Measurements from ENCODE around the gene PMEPA1.

Gene PMEPA1

GRCh38 chr20:57691699-57692098 lies 18.1 kb downstream of the PMEPA1 start:
- no peak overlapping the region for H3K9ac ChIP-seq (ENCODE audit: insufficient read length)
- H3K27ac ChIP-seq = no peak overlapping the region
- H3K9me3 ChIP-seq (ENCODE audit: low read depth, low read length) = no peaks in the 10 kb centered on the region
- no peaks in the 10 kb centered on the region for H3K36me3 ChIP-seq (ENCODE audit: insufficient read depth, low read length)
- no peak for DNase-seq (ENCODE audit: low read depth, low spot score)
- TF ChIP-seq EZH2 (IDR thresholded peaks at IDR 0.05) (no peak), POLR2AphosphoS5 (IDR thresholded peaks at IDR 0.05; ENCODE audit: borderline replicate concordance, low read depth, low read length) (no peak), FOXP2 (optimal IDR thresholded peaks at IDR 0.05; ENCODE audit: control extremely low read depth, extremely low read length, insufficient read depth) (no peak)
- H3K4me3 ChIP-seq = no peak overlapping the region

DNA sequence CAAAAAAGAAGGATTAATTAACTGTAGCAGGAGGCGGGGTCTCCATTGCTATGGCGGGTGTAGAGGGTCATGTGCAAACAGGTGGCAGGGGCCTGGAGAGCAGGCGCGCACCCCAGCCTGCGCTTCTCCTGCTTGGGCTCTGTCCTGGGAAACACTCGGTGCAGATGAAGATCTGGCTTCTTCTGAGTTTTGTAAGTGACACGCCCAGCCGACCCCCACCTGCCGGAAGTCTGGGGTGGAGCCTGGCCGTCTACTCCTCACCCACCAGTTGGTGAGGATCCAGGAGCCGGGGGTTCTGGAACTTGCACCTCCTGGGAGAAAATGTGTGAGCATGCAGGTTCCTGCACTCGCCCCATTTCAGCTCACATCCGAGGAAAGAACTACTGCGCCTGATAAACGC lies 19.3 kb downstream of the PMEPA1 start:
- TF ChIP-seq POLR2AphosphoS5 (IDR thresholded peaks at IDR 0.05; ENCODE audit: borderline replicate concordance, low read depth, low read length) = no peak
- TF ChIP-seq FOXP2 (optimal IDR thresholded peaks at IDR 0.05; ENCODE audit: control extremely low read depth, extremely low read length, insufficient read depth) = no peak
- TF ChIP-seq EZH2 (IDR thresholded peaks at IDR 0.05) = no peak
- H3K27ac ChIP-seq = no peak overlapping the region
- H3K36me3 ChIP-seq (ENCODE audit: insufficient read depth, low read length) = no peaks in the 10 kb centered on the region
- H3K4me3 ChIP-seq = no peak overlapping the region; the same call in none of the 2 replicates
- DNase-seq (ENCODE audit: low read depth, low spot score) = no peak
- H3K9ac ChIP-seq (ENCODE audit: insufficient read length) = no peak overlapping the region
- no peaks in the 10 kb centered on the region for H3K9me3 ChIP-seq (ENCODE audit: low read depth, low read length)

- no peak for DNase-seq (ENCODE audit: low read depth, low spot score)
- no peaks in the 10 kb centered on the region for H3K9me3 ChIP-seq (ENCODE audit: low read depth, low read length)
- no peak overlapping the region; the same call in 1 of the 2 replicates for H3K4me3 ChIP-seq
- no peak overlapping the region for H3K9ac ChIP-seq (ENCODE audit: insufficient read length)
- H3K27ac ChIP-seq = no peak overlapping the region
- TF ChIP-seq FOXP2 (optimal IDR thresholded peaks at IDR 0.05; ENCODE audit: control extremely low read depth, extremely low read length, insufficient read depth) (no peak), POLR2AphosphoS5 (IDR thresholded peaks at IDR 0.05; ENCODE audit: borderline replicate concordance, low read depth, low read length) (no peak), EZH2 (IDR thresholded peaks at IDR 0.05) (no peak)
- no peaks in the 10 kb centered on the region for H3K36me3 ChIP-seq (ENCODE audit: insufficient read depth, low read length)
Measured at GRCh38 chr20:57689745-57690481, 19.9 kb downstream of the PMEPA1 start.

GRCh38 chr20:57688864-57689263 lies 21.0 kb downstream of the PMEPA1 start:
- no peak overlapping the region for H3K27ac ChIP-seq
- H3K9ac ChIP-seq (ENCODE audit: insufficient read length) = no peak overlapping the region
- H3K9me3 ChIP-seq (ENCODE audit: low read depth, low read length) = no peaks in the 10 kb centered on the region
- DNase-seq (ENCODE audit: low read depth, low spot score) = no peak
- H3K4me3 ChIP-seq = no peak overlapping the region
- H3K36me3 ChIP-seq (ENCODE audit: insufficient read depth, low read length) = no peaks in the 10 kb centered on the region
- TF ChIP-seq EZH2 (IDR thresholded peaks at IDR 0.05) (no peak), POLR2AphosphoS5 (IDR thresholded peaks at IDR 0.05; ENCODE audit: borderline replicate concordance, low read depth, low read length) (no peak), FOXP2 (optimal IDR thresholded peaks at IDR 0.05; ENCODE audit: control extremely low read depth, extremely low read length, insufficient read depth) (no peak)

- Histone ChIP-seq H3K4me3 (no peak overlapping the region), H3K27ac (no peak overlapping the region), H3K36me3 (ENCODE audit: insufficient read depth, low read length) (no peaks in the 10 kb centered on the region), H3K9me3 (ENCODE audit: low read depth, low read length) (no peaks in the 10 kb centered on the region), H3K9ac (ENCODE audit: insufficient read length) (no peak overlapping the region)
- no peak for DNase-seq (ENCODE audit: low read depth, low spot score)
- no peak for TF ChIP-seq FOXP2 (optimal IDR thresholded peaks at IDR 0.05; ENCODE audit: control extremely low read depth, extremely low read length, insufficient read depth)
- TF ChIP-seq POLR2AphosphoS5 (IDR thresholded peaks at IDR 0.05; ENCODE audit: borderline replicate concordance, low read depth, low read length) = no peak
- no peak for TF ChIP-seq EZH2 (IDR thresholded peaks at IDR 0.05)
Measured at GRCh38 chr20:57688295-57688694, 21.5 kb downstream of the PMEPA1 start.

- H3K9me3 ChIP-seq (ENCODE audit: low read depth, low read length) = no peaks in the 10 kb centered on the region
- no peak overlapping the region for H3K4me3 ChIP-seq
- no peak overlapping the region for H3K9ac ChIP-seq (ENCODE audit: insufficient read length)
- H3K27ac ChIP-seq = no peak overlapping the region
- no peak for DNase-seq (ENCODE audit: low read depth, low spot score)
- no peaks in the 10 kb centered on the region for H3K36me3 ChIP-seq (ENCODE audit: insufficient read depth, low read length)
- no peak for TF ChIP-seq FOXP2 (optimal IDR thresholded peaks at IDR 0.05; ENCODE audit: control extremely low read depth, extremely low read length, insufficient read depth)
- TF ChIP-seq EZH2 (IDR thresholded peaks at IDR 0.05) = no peak
- no peak for TF ChIP-seq POLR2AphosphoS5 (IDR thresholded peaks at IDR 0.05; ENCODE audit: borderline replicate concordance, low read depth, low read length)
Measured at GRCh38 chr20:57686931-57687652, 22.7 kb downstream of the PMEPA1 start.

GRCh38 chr20:57685146-57685758 lies 24.6 kb downstream of the PMEPA1 start:
- H3K27ac ChIP-seq = no peak overlapping the region
- no peaks in the 10 kb centered on the region for H3K9me3 ChIP-seq (ENCODE audit: low read depth, low read length)
- TF ChIP-seq POLR2AphosphoS5 (IDR thresholded peaks at IDR 0.05; ENCODE audit: borderline replicate concordance, low read depth, low read length) = no peak
- no peak for TF ChIP-seq EZH2 (IDR thresholded peaks at IDR 0.05)
- no peak for TF ChIP-seq FOXP2 (optimal IDR thresholded peaks at IDR 0.05; ENCODE audit: control extremely low read depth, extremely low read length, insufficient read depth)
- no peak for DNase-seq (ENCODE audit: low read depth, low spot score)
- H3K4me3 ChIP-seq = no peak overlapping the region
- H3K36me3 ChIP-seq (ENCODE audit: insufficient read depth, low read length) = no peaks in the 10 kb centered on the region
- H3K9ac ChIP-seq (ENCODE audit: insufficient read length) = no peak overlapping the region

DNA sequence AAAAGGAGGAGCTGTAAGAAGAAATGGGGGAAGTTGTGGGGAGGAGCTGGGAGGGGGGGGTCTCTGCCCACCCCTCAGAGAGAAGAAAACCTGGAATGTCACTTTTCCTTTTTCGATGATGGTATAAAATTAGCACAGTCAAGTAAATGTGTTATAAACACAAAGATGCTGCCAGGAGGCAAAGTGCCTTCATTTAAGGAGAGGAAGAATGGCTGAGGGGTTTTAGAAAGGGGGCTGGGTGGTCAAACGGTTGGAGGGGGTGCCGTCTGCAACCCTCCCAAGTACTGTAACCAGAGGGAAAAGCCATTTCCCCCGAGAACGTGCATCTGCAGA lies 25.0 kb downstream of the PMEPA1 start:
- no peaks in the 10 kb centered on the region for H3K9me3 ChIP-seq (ENCODE audit: low read depth, low read length)
- H3K36me3 ChIP-seq (ENCODE audit: insufficient read depth, low read length) = no peaks in the 10 kb centered on the region
- no peak overlapping the region for H3K4me3 ChIP-seq
- H3K9ac ChIP-seq (ENCODE audit: insufficient read length) = no peak overlapping the region
- TF ChIP-seq POLR2AphosphoS5 (IDR thresholded peaks at IDR 0.05; ENCODE audit: borderline replicate concordance, low read depth, low read length) (no peak), EZH2 (IDR thresholded peaks at IDR 0.05) (no peak), FOXP2 (optimal IDR thresholded peaks at IDR 0.05; ENCODE audit: control extremely low read depth, extremely low read length, insufficient read depth) (no peak)
- no peak overlapping the region for H3K27ac ChIP-seq
- DNase-seq (ENCODE audit: low read depth, low spot score) = no peak
